WTC11 (cell line): ENCODE results near the gene MORN5.

ENCODE experiments used
- AFF4 ChIP-seq: sonication (generic); formaldehyde crosslinking; IDR thresholded peaks from 2 replicates; pipeline ENCODE4 v1.8.1; 2023; ENCODE audit warnings: mild to moderate bottlenecking, missing genetic modification reagents, borderline replicate concordance
- CTCF ChIP-seq: fragments of 200-600 bp; IDR thresholded peaks from 2 replicates; pipeline ENCODE4 v1.8.0; 2022; ENCODE audit warnings: antibody characterized with exemption
- GABPB1 ChIP-seq: sonication (generic); formaldehyde crosslinking; IDR thresholded peaks from 2 replicates; pipeline ENCODE4 v1.8.1; 2023; ENCODE audit warnings: mild to moderate bottlenecking, missing genetic modification reagents
- JUN ChIP-seq: sonication (generic); formaldehyde crosslinking; IDR thresholded peaks from 2 replicates; pipeline ENCODE4 v1.8.0; 2023; ENCODE audit warnings: mild to moderate bottlenecking, missing genetic modification reagents
- MAX ChIP-seq: sonication (generic); formaldehyde crosslinking; IDR thresholded peaks from 2 replicates; pipeline ENCODE4 v1.8.0; 2022; ENCODE audit warnings: mild to moderate bottlenecking, missing genetic modification reagents
- SP1 ChIP-seq: sonication (generic); formaldehyde crosslinking; conservative IDR thresholded peaks from 2 replicates; pipeline ENCODE4 v1.8.1; 2022; ENCODE audit warnings: missing genetic modification reagents
- USF2 ChIP-seq: sonication (generic); formaldehyde crosslinking; IDR thresholded peaks from 2 replicates; pipeline ENCODE4 v1.8.1; 2023; ENCODE audit warnings: mild to moderate bottlenecking, missing genetic modification reagents, moderate library complexity
- ZBTB43 ChIP-seq: sonication (generic); formaldehyde crosslinking; IDR thresholded peaks from 2 replicates; pipeline ENCODE4 v1.8.1; 2023; ENCODE audit warnings: mild to moderate bottlenecking, missing genetic modification reagents
- ZNF121 ChIP-seq: sonication (generic); formaldehyde crosslinking; IDR thresholded peaks from 2 replicates; pipeline ENCODE4 v1.8.0; 2023; ENCODE audit warnings: missing genetic modification reagents
- ZNF512 ChIP-seq: sonication (generic); formaldehyde crosslinking; IDR thresholded peaks from 2 replicates; pipeline ENCODE4 v1.8.1; 2022; ENCODE audit warnings: missing genetic modification reagents, borderline replicate concordance
- ZSCAN18 ChIP-seq: fragments of 250-450 bp; sonication (Bioruptor Pico); IDR thresholded peaks from 2 replicates; pipeline ENCODE4 v2.1.2; 2022; ENCODE audit warnings: mild to moderate bottlenecking, moderate library complexity

- TF ChIP-seq GABPB1 (no peak), AFF4 (CRISPR knock-in tag) (no peak), CTCF (no peak), ZSCAN18 (CRISPR knock-in tag) (no peak), SP1 (CRISPR knock-in tag) (no peak), ZNF121 (CRISPR knock-in tag) (no peak), MAX (no peak), USF2 (no peak), JUN (CRISPR knock-in tag) (no peak), ZBTB43 (no peak), ZNF512 (CRISPR knock-in tag) (no peak)
These were observed 67.3 kb downstream of the MORN5 start for GRCh38 chr9:122226758-122227574.
